Measurements from ENCODE around the gene TALDO1. TPM values are rescaled to one million over a fixed set of nuclear protein-coding genes. Genes with fewer than 3 reads are reported as not detected.

Gene TALDO1
- total RNA-seq (287 and 294 TPM in 2 replicates), polyA plus RNA-seq (184 and 211 TPM in 2 replicates), polyA minus RNA-seq (79.6 and 84.8 TPM in 2 replicates), Bru-seq, nascent RNA (percentile 73 among the genes with signal in this experiment), BruChase-seq, experiment 1, labeled RNA remaining after a 6-hour chase (percentile 77 among the genes with signal in this experiment), BruChase-seq, experiment 2, labeled RNA remaining after a 2-hour chase (percentile 66 among the genes with signal in this experiment)
- 234 and 253 TPM in 2 replicates for polyA plus RNA-seq (2011; cell fraction: cytosol; rRNA removed)
- polyA plus RNA-seq (2011; cell fraction: nucleus; rRNA removed) = 146 and 149 TPM in 2 replicates
- 262 and 325 TPM in 2 replicates for polyA plus RNA-seq (2012)
- 117 TPM for polyA minus RNA-seq (2011; cell fraction: cytosol; rRNA and poly(A)+ RNA removed)
- polyA minus RNA-seq (2011; cell fraction: nucleus; rRNA and poly(A)+ RNA removed) = 19.6 and 30.7 TPM in 2 replicates
- long read RNA-seq, transcript TALDO1-201 (8 exons, 1,346 nt) = major isoform, 554 of 600 reads
- long read RNA-seq, transcript TALDO1-203 (8 exons, 1,231 nt) = minor isoform, 10 of 600 reads
- long read RNA-seq, partial matches to known transcripts = 21 of 600 reads
- long read RNA-seq, other reads (novel, unspliced or antisense) = 12 of 600 reads

DNA sequence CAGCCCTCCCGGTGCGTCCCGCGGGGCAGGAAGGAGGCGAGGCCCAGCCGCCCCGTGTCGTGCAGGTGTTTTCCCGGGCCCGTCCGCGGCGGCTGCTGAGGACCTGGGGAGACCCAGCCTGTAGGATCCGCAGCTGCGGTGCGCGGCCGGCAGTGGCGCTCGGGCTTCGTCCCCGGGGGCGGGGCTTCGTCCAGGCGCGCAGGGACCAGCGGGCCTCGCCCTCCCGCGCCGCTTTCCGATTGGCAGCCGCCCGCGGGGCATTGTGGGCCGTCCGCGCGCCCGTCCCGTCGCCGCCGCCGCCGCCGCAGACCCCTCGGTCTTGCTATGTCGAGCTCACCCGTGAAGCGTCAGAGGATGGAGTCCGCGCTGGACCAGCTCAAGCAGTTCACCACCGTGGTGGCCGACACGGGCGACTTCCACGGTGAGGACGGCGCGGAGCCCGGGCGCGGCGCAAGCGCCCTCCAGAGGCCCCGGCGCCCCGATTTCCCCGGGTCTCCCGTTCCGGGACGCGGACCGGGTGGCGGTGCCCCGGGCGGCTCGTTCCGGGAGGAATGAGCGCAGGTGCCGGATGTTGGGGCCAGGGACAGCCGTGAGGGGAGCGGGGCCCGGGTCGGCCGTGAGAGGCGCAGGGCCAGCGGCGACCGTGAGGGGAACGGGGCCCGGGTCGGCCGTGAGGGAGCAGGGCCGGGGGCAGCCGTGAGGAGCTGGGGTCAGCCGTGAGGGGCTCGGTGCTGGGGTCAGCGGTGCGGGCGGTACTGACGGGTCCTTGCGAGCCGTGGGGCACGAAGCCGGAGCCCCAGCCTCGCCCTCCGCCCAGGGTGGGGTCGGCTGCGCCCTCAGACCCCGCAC, at the start of gene TALDO1:
Gene TALDO1, plus strand, starts transcription at position 307 of the 849 bp plus-strand sequence. Its CDS starts 18 bp downstream, at position 325.
- no TSS peak for BruUV-seq (replicated peaks)
- Histone ChIP-seq H2AFZ (ENCODE audit: low read depth, low read length) (peak within 1 kb of the TSS; percentile 88), H3K4me2 (ENCODE audit: insufficient read depth, low read length) (peak within 1 kb of the TSS; percentile 90), H3K4me1 (ENCODE audit: control insufficient read depth, extremely low read depth, insufficient read depth, low read length) (peaks cover 17% of the 10 kb centered on the region), H3K27me3 (ENCODE audit: control insufficient read depth in 2 of 2, insufficient read depth in 2 of 2, low read length in 2 of 2) (no peaks in the 10 kb centered on the region), H3K9ac (replicated peaks; ENCODE audit: extremely low read depth, insufficient read depth, low read length) (peak within 1 kb of the TSS; percentile 86), H3K36me3 (ENCODE audit: control insufficient read depth in 2 of 2, extremely low read depth in 1 of 2, insufficient read depth in 2 of 2, low read length in 2 of 2) (no peaks in the 10 kb centered on the region), H3K9me1 (replicated peaks; ENCODE audit: control insufficient read depth, extremely low read depth, insufficient read depth, low read length) (no peaks in the 10 kb centered on the region), H3K79me2 (ENCODE audit: control insufficient read depth, insufficient read depth, low read length) (peaks cover 49% of the 10 kb centered on the region), H3K4me3 (replicated peaks in 1 of 3; ENCODE audit: insufficient read depth in 1 of 3, low read depth in 1 of 3, low read length in 3 of 3) (peak within 1 kb of the TSS; percentile 41 to 79 (median 71)), H4K20me1 (replicated peaks; ENCODE audit: control insufficient read depth, extremely low read depth, insufficient read depth, low read length) (no peaks in the 10 kb centered on the region), H3K9me3 (replicated peaks; ENCODE audit: control insufficient read depth, insufficient read depth, low read length) (no peaks in the 10 kb centered on the region), H3K27ac (ENCODE audit: insufficient read depth, low read depth, low read length) (peak within 1 kb of the TSS; percentile 48)
- peak; percentile 88 for DNase-seq (ENCODE audit: low read depth, low spot score)
- POLR2A ChIA-PET = interaction anchor here (0.6 to 1.4 kb wide), 2 partner anchors 172 to 241 kb away, joined by 3 read pairs; no protein-coding TSS in a partner anchor
- dilution Hi-C loops (cut with MboI; ENCODE audit: extremely low pct_ligation_motif_present, low sequenced_read_pairs) = no loop called here
- peak; percentile 72 for TF ChIP-seq POLR2A (IDR thresholded peaks at IDR 0.05; ENCODE audit: low read depth, low read length)
- TF ChIP-seq JUN (IDR thresholded peaks at IDR 0.05; ENCODE audit: borderline replicate concordance, insufficient read depth, insufficient read length, low read depth) = no peak
- TF ChIP-seq, protein P1, sequence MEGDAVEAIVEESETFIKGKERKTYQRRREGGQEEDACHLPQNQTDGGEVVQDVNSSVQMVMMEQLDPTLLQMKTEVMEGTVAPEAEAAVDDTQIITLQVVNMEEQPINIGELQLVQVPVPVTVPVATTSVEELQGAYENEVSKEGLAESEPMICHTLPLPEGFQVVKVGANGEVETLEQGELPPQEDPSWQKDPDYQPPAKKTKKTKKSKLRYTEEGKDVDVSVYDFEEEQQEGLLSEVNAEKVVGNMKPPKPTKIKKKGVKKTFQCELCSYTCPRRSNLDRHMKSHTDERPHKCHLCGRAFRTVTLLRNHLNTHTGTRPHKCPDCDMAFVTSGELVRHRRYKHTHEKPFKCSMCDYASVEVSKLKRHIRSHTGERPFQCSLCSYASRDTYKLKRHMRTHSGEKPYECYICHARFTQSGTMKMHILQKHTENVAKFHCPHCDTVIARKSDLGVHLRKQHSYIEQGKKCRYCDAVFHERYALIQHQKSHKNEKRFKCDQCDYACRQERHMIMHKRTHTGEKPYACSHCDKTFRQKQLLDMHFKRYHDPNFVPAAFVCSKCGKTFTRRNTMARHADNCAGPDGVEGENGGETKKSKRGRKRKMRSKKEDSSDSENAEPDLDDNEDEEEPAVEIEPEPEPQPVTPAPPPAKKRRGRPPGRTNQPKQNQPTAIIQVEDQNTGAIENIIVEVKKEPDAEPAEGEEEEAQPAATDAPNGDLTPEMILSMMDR (IDR thresholded peaks at IDR 0.05; ENCODE audit: extremely low read depth in 1 of 2, insufficient read depth in 1 of 2, low read depth in 1 of 2, low read length in 2 of 2) = peak in 1 of 2 donors; percentile 7
- CTCF ChIA-PET = interaction anchor here (0.9 to 5.6 kb wide), 8 partner anchors 10 to 51 kb away, joined by 3 to 26 read pairs (median 4); partner anchors contain the start of gene TMEM80
- peak; percentile 88 for FAIRE-seq
- intact Hi-C loops (cut with micrococcal nuclease) = loop anchor here (2.0 kb wide), 1 partner anchor 29 kb away; the partner anchor contains the start of gene GATD1

Measured in endothelial cell of umbilical vein (primary cell).